ENCODE results near the gene MOCS3. TPM values are rescaled to one million over a fixed set of nuclear protein-coding genes. Genes with fewer than 3 reads are reported as not detected.

MOCS3 gene
- total RNA-seq, 1 donor from 2014 or later, result 4.1 TPM

DNA sequence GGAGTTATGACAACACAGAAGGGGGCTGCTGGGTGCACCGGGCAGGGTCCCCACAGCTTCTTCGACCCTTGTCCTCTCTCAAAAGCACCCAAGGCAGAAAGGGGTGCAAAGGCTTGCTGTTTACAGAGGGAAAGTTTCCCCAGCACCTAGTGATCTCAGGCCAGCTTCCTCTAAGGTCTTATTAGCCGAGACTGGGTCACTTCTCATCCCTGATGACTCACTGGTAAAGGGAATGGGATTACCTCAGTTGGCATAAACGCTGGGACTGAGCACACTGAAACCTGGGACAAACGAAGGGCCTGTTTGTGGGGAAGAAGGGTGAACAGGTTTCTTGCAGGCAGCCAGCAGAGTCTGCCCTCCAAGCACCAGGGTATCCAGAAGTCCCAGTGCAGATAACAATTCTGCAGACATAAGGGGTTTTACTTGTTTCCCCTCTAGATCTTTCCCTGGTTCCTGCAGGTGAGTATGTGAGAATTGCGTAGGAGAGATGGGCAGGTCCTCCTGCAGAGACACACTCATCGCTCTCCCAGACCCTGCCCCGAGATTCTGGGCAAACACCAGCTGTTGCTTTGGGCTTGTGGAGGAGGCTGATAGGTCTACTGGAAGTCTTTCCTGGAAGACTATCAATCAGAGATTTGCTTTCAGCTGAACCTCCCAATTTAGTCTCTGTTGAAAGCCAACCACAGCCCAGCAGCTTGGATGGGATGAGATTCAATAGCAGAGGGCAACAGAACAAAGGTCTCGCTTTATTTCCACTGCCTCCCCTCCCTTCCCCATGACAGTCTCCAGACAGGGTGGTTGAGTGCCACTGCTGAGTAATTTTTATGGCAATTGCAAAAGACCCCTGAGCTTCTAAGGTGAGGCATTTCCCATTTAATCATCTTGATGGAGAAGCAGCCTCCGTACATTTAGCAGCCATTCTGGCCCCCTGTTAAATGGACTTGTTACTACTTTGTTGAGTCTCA lies 38.6 kb downstream of the MOCS3 start:
- TF ChIP-seq, protein P1, sequence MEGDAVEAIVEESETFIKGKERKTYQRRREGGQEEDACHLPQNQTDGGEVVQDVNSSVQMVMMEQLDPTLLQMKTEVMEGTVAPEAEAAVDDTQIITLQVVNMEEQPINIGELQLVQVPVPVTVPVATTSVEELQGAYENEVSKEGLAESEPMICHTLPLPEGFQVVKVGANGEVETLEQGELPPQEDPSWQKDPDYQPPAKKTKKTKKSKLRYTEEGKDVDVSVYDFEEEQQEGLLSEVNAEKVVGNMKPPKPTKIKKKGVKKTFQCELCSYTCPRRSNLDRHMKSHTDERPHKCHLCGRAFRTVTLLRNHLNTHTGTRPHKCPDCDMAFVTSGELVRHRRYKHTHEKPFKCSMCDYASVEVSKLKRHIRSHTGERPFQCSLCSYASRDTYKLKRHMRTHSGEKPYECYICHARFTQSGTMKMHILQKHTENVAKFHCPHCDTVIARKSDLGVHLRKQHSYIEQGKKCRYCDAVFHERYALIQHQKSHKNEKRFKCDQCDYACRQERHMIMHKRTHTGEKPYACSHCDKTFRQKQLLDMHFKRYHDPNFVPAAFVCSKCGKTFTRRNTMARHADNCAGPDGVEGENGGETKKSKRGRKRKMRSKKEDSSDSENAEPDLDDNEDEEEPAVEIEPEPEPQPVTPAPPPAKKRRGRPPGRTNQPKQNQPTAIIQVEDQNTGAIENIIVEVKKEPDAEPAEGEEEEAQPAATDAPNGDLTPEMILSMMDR (IDR thresholded peaks at IDR 0.05; ENCODE audit: partially characterized antibody, unreplicated experiment), result no peak
- Mint-ChIP-seq H3K4me3 (ENCODE audit: unreplicated experiment) (no peak overlapping the region), H3K9me3 (ENCODE audit: unreplicated experiment) (peaks cover 3% of the 10 kb centered on the region), H3K27me3 (ENCODE audit: unreplicated experiment) (peaks cover 5% of the 10 kb centered on the region), H3K4me1 (ENCODE audit: low read depth, unreplicated experiment) (no peaks in the 10 kb centered on the region), H3K27ac (ENCODE audit: unreplicated experiment) (no peak overlapping the region), H3K36me3 (ENCODE audit: unreplicated experiment) (no peaks in the 10 kb centered on the region)
- DNase-seq, result no peak

GRCh38 chr20:50999355-50999754 lies 40.7 kb downstream of the MOCS3 start:
- no peak for DNase-seq
- Mint-ChIP-seq H3K27ac (ENCODE audit: unreplicated experiment) (no peak overlapping the region), H3K36me3 (ENCODE audit: unreplicated experiment) (no peaks in the 10 kb centered on the region)

DNA sequence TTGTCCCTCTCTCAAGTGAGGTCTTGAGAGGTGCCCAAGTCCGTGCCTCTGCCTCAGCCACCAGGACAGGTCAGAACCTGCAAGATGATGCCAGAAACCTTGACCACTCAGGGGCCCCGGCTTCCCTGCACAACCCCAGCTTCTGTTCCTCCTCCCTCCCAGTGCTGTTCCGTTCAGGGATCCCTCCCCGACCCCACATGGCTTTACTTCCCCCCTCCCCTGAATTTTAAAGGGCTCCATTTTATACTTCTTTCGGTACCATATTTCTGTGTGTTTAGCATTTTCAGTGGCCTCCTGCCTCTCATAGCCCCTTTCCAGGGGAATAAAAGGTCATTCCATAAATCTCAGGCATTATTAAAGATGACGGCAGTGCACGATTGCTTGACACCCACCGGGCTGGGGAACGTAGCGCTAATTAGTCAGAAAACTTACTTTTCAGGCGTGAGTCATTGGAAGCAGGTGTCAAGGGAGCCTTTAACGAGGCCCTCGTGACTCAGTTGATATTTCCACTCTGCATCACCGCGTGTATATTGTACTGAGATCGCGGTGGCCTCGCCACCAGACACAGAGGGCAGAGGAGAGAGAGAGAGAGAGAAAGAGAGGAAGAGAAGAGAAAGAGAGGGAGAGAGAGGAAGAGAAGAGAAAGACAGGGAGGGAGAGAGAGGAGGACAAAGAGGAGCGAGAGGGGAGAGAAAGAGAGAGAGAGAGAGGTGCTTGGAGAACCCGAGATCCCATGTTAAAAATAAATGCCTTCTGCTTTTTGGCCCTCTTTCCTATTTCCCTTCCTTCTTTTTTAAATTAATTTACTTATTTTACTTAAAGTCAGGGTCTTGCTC lies 43.0 kb downstream of the MOCS3 start:
- H3K4me3 Mint-ChIP-seq (ENCODE audit: unreplicated experiment), result no peak overlapping the region
- H3K9me3 Mint-ChIP-seq (ENCODE audit: unreplicated experiment), result peaks cover 4% of the 10 kb centered on the region
- no peak for DNase-seq
- H3K27ac Mint-ChIP-seq (ENCODE audit: unreplicated experiment), result no peak overlapping the region
- no peaks in the 10 kb centered on the region for H3K36me3 Mint-ChIP-seq (ENCODE audit: unreplicated experiment)
- TF ChIP-seq, protein P1 (IDR thresholded peaks at IDR 0.05; ENCODE audit: partially characterized antibody, unreplicated experiment), result no peak
- H3K4me1 Mint-ChIP-seq (ENCODE audit: low read depth, unreplicated experiment), result no peaks in the 10 kb centered on the region
- H3K27me3 Mint-ChIP-seq (ENCODE audit: unreplicated experiment), result peaks cover 8% of the 10 kb centered on the region

More at GRCh38 chr20:50999355-50999754, 40.7 kb downstream of the MOCS3 start:
- Mint-ChIP-seq H3K4me3 (ENCODE audit: unreplicated experiment) (no peak overlapping the region), H3K27me3 (ENCODE audit: unreplicated experiment) (peaks cover 5% of the 10 kb centered on the region), H3K4me1 (ENCODE audit: low read depth, unreplicated experiment) (no peaks in the 10 kb centered on the region), H3K9me3 (ENCODE audit: unreplicated experiment) (peaks cover 3% of the 10 kb centered on the region)
- TF ChIP-seq, protein P1 (IDR thresholded peaks at IDR 0.05; ENCODE audit: partially characterized antibody, unreplicated experiment), result no peak

DNA sequence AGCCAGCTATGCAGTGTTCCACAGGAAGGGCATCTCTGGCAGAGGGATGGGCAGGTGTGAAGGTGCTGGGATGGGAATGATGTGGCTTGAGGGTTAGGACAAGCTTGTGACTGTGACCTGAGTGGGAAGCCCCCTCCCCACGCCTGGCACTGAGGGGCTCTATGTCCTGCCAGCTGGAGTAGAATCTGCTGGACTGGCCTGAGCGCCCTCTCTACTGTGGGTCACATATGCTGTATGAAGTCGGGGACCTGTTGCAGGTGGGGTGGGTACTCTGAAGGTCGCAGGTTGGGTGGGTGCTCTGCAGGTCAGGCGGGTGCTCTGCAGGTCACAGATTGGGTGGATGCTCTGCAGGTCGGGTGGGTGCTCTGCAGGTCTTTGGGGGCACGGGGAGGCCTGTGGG lies 44.0 kb downstream of the MOCS3 start:
- Mint-ChIP-seq H3K4me3 (ENCODE audit: unreplicated experiment) (no peak overlapping the region), H3K4me1 (ENCODE audit: low read depth, unreplicated experiment) (no peaks in the 10 kb centered on the region), H3K9me3 (ENCODE audit: unreplicated experiment) (peaks cover 4% of the 10 kb centered on the region), H3K27ac (ENCODE audit: unreplicated experiment) (no peak overlapping the region), H3K36me3 (ENCODE audit: unreplicated experiment) (no peaks in the 10 kb centered on the region), H3K27me3 (ENCODE audit: unreplicated experiment) (peaks cover 8% of the 10 kb centered on the region)
- no peak for DNase-seq
- TF ChIP-seq, protein P1 (IDR thresholded peaks at IDR 0.05; ENCODE audit: partially characterized antibody, unreplicated experiment), result no peak

All from glutamatergic neuron (in vitro differentiated cells).